IMR-90 (cell line): ENCODE results near the gene PPP1R14C. TPM values are rescaled to one million over a fixed set of nuclear protein-coding genes. Genes with fewer than 3 reads are reported as not detected.
A peak's percentile ranks its signal among the peaks of the same experiment; 100 is the strongest.

ENCODE experiments used
- ATAC-seq: fragments of 200-7000 bp; cut with Tn5 transposase; 2 replicates; pipeline ENCODE4 v1.9.1; 2020; ENCODE audit warnings: low read depth, mild to moderate bottlenecking, moderate library complexity
- BruUV-seq: library from RNA; stranded (reverse); fragments of 400-500 nt; replicated peaks from 2 replicates; lab custom pipeline; 2021; lab: Mats Ljungman, UMichigan
- CTCF ChIA-PET: fragments of 300-600 bp; formaldehyde crosslinking; extraction: SDS; loops from one replicate; lab custom pipeline; 2021; ENCODE audit warnings: antibody characterized with exemption; lab: Yijun Ruan, JAX
- POLR2A ChIA-PET: fragments of 300-600 bp; sonication (Branson Sonifier 250); formaldehyde crosslinking; loops from one replicate; lab custom pipeline; 2022; ENCODE audit warnings: antibody characterized with exemption; ENCODE audit not compliant: unreplicated experiment; lab: Charles Lee
- DNase-seq: peaks from one replicate; pipeline ENCODE4 v3.0.0; 2013
- H2AFZ ChIP-seq: replicated peaks from 2 replicates; pipeline ENCODE3; 2013; ENCODE audit warnings: low read length, mild to moderate bottlenecking; ENCODE audit not compliant: poor library complexity
- H2AK5ac ChIP-seq: 2 replicates; pipeline ENCODE4 v1.6.1; 2013; ENCODE audit warnings: low read depth, low read length, inconsistent platforms
- H2AK9ac ChIP-seq: replicated peaks from 2 replicates; pipeline ENCODE3; 2013; ENCODE audit warnings: mild to moderate bottlenecking, low read depth, low read length, moderate library complexity; ENCODE audit not compliant: poor library complexity
- H2BK120ac ChIP-seq: 2 replicates; pipeline ENCODE4 v1.6.1; 2013; ENCODE audit warnings: low read depth, low read length, inconsistent platforms
- H2BK15ac ChIP-seq: 3 replicates; pipeline ENCODE4 v1.6.1; 2013; ENCODE audit warnings: low read depth, low read length, inconsistent platforms
- H2BK20ac ChIP-seq: 2 replicates; pipeline ENCODE4 v1.6.1; 2013; ENCODE audit warnings: low read depth, mild to moderate bottlenecking, inconsistent platforms, low read length, moderate library complexity
- H2BK5ac ChIP-seq: 2 replicates; pipeline ENCODE4 v1.6.1; 2013; ENCODE audit warnings: mild to moderate bottlenecking, low read depth, low read length, inconsistent platforms; ENCODE audit not compliant: poor library complexity, severe bottlenecking
- H3K14ac ChIP-seq: replicated peaks from 2 replicates; pipeline ENCODE4 v1.6.1; 2013; ENCODE audit warnings: low read depth, low read length, inconsistent platforms
- H3K18ac ChIP-seq: 2 replicates; pipeline ENCODE4 v1.6.1; 2013; ENCODE audit warnings: low read depth, low read length, control low read depth
- H3K23ac ChIP-seq: 2 replicates; pipeline ENCODE4 v1.6.1; 2013; ENCODE audit warnings: low read depth, low read length, inconsistent platforms
- H3K27ac ChIP-seq: 2 replicates; pipeline ENCODE4 v1.5.1; 2013; ENCODE audit warnings: mild to moderate bottlenecking, control low read depth, low read length; ENCODE audit not compliant: insufficient read depth
- H3K27me3 ChIP-seq: 2 replicates; pipeline ENCODE4 v1.6.1; 2013; ENCODE audit warnings: low read length; ENCODE audit not compliant: control insufficient read depth, insufficient read depth
- H3K36me3 ChIP-seq: 2 replicates; pipeline ENCODE4 v1.6.1; 2013; ENCODE audit warnings: low read length, mixed read lengths; ENCODE audit not compliant: control insufficient read depth, insufficient read depth
- H3K4ac ChIP-seq: 2 replicates; pipeline ENCODE4 v1.6.1; 2013; ENCODE audit warnings: low read depth, low read length, inconsistent platforms
- H3K4me1 ChIP-seq: 2 replicates; pipeline ENCODE4 v1.6.1; 2013; ENCODE audit warnings: low read length, mixed read lengths; ENCODE audit not compliant: control insufficient read depth, insufficient read depth
- H3K4me2 ChIP-seq: 2 replicates; pipeline ENCODE4 v1.6.1; 2013; ENCODE audit warnings: low read depth, mild to moderate bottlenecking, control low read depth, low read length, moderate library complexity
- H3K4me3 ChIP-seq: 2 replicates; pipeline ENCODE4 v1.5.1; 2013; ENCODE audit warnings: low read depth, mild to moderate bottlenecking, control low read depth, low read length, moderate library complexity; ENCODE audit not compliant: insufficient read depth
- H3K56ac ChIP-seq: 2 replicates; pipeline ENCODE4 v1.6.1; 2013; ENCODE audit warnings: low read length, inconsistent platforms; ENCODE audit not compliant: insufficient read depth; ENCODE audit errors: extremely low read depth
- H3K79me1 ChIP-seq, 2 experiments: 2 replicates each; pipeline ENCODE4 v1.6.1; 2013; ENCODE audit warnings: low read length in 2 of 2, inconsistent platforms in 1 of 2, low read depth in 1 of 2
- H3K9ac ChIP-seq: 2 replicates; pipeline ENCODE4 v1.6.1; 2013; ENCODE audit warnings: low read depth, low read length, control low read depth
- H3K9me1 ChIP-seq: 2 replicates; pipeline ENCODE4 v1.6.1; 2013; ENCODE audit warnings: low read length, inconsistent platforms; ENCODE audit not compliant: insufficient read depth
- H3K9me3 ChIP-seq: 2 replicates; pipeline ENCODE4 v1.6.1; 2013; ENCODE audit warnings: low read length; ENCODE audit not compliant: control insufficient read depth, insufficient read depth
- H4K20me1 ChIP-seq: 2 replicates; pipeline ENCODE4 v1.6.1; 2013; ENCODE audit warnings: low read length, inconsistent platforms; ENCODE audit not compliant: insufficient read depth
- H4K5ac ChIP-seq: 2 replicates; pipeline ENCODE4 v1.6.1; 2013; ENCODE audit warnings: mild to moderate bottlenecking, low read depth, low read length, control low read depth
- H4K8ac ChIP-seq, 2 experiments: 2 replicates each; pipeline ENCODE4 v1.6.1; 2013; ENCODE audit warnings: low read depth in 2 of 2, low read length in 2 of 2, control low read depth in 1 of 2, inconsistent platforms in 1 of 2
- H4K91ac ChIP-seq: 2 replicates; pipeline ENCODE4 v1.6.1; 2013; ENCODE audit warnings: low read depth, low read length, inconsistent platforms; ENCODE audit not compliant: insufficient read depth
- BHLHE40 ChIP-seq: fragments of 150-350 bp; IDR thresholded peaks from 2 replicates; pipeline ENCODE4 v1.6.1; 2016; ENCODE audit warnings: mild to moderate bottlenecking, low read depth, low read length
- RAD21 ChIP-seq: IDR thresholded peaks from 2 replicates; pipeline ENCODE4 v1.6.1; 2012; ENCODE audit warnings: low read length, improper control_type of control experiment
- WGBS, 2 experiments: methylation state at CpG; one replicate each; pipeline versions ENCODE4 v1.1.5 to v1.1.7; 2013; ENCODE audit warnings: missing lambda C conversion rate in 2 of 2; ENCODE audit not compliant: insufficient read length in 1 of 2; ENCODE audit errors: extremely low coverage in 2 of 2; 5-methylcytosine and 5-hydroxymethylcytosine counted together
- dilution Hi-C: fragments of 300-500 bp; cut with HindIII; formaldehyde crosslinking; loops from one replicate; pipeline ENCODE4 v1.14.3; 2018; ENCODE audit warnings: low sequenced_read_pairs; ENCODE audit not compliant: unreplicated experiment
- in situ Hi-C: fragments of 300-500 bp; cut with MboI; formaldehyde crosslinking; loops from 3 replicates; pipeline ENCODE4 v1.14.3; 2019; ENCODE audit warnings: low sequenced_read_pairs, inconsistent platforms, mixed read lengths
- intact Hi-C: fragments of 100-400 bp; cut with micrococcal nuclease; formaldehyde crosslinking; loops from 2 replicates; pipeline ENCODE4 v1.10.0; 2022
- polyA plus RNA-seq, 3 experiments: library from polyadenylated mRNA; depleted of rRNA; stranded (reverse); fragments of >200 nt; gene quantifications; 2 replicates each; pipeline ENCODE4 v1.2.3, GENCODE V29; 2012; ENCODE audit warnings: low replicate concordance in 1 of 3
- total RNA-seq: library from RNA; depleted of rRNA; stranded (reverse); fragments of >200 nt; gene quantifications from 2 replicates; pipeline ENCODE4 v1.2.3, GENCODE V29; 2012

Gene PPP1R14C
- total and polyA plus RNA-seq, 2 of the 4 experiments (the other 2 are of a cell fraction), result not detected

GRCh38 chr6:150252714-150253444 lies 110.0 kb downstream of the PPP1R14C start:
- no peak overlapping the region for H3K4me2 ChIP-seq
- 80% methylated on average over 1 of the region's 6 CpGs; no CpG with 5 or more reads in 1 of the 2 experiments for WGBS, 2 experiments
- no peak overlapping the region for H3K14ac ChIP-seq
- H4K91ac ChIP-seq, result no peak overlapping the region
- peaks cover 12% of the 10 kb centered on the region for H3K4me1 ChIP-seq
- no peaks in the 10 kb centered on the region for H3K79me1 ChIP-seq
- H3K27me3 ChIP-seq, result no peaks in the 10 kb centered on the region; the same call in 1 of the 2 replicates
- no peak overlapping the region for H2AK9ac ChIP-seq
- H2BK120ac ChIP-seq, result no peak overlapping the region
- intact Hi-C loops (no loop called here), in situ Hi-C loops (no loop called here), dilution Hi-C loops (no loop called here)
- H2BK20ac ChIP-seq, result no peak overlapping the region
- H2AFZ ChIP-seq, result no peak overlapping the region
- H3K9ac ChIP-seq, result no peak overlapping the region
- H3K56ac ChIP-seq, result no peak overlapping the region
- H4K5ac ChIP-seq, result no peak overlapping the region
- CTCF ChIA-PET, result no interaction called here
- H3K4me3 ChIP-seq, result no peak overlapping the region
- no peak overlapping the region for H3K4ac ChIP-seq
- no peaks in the 10 kb centered on the region for H3K9me1 ChIP-seq
- no peaks in the 10 kb centered on the region for H4K20me1 ChIP-seq
- no TSS peak for BruUV-seq
- TF ChIP-seq BHLHE40 (no peak), RAD21 (no peak)
- H4K8ac ChIP-seq, result no peak overlapping the region
- H2BK5ac ChIP-seq, result no peak overlapping the region
- no peak for ATAC-seq
- DNase-seq, result peak; percentile 26
- H3K23ac ChIP-seq, result no peak overlapping the region
- H3K36me3 ChIP-seq, result no peaks in the 10 kb centered on the region
- H3K9me3 ChIP-seq, result no peaks in the 10 kb centered on the region; the same call in 1 of the 2 replicates
- H3K18ac ChIP-seq, result no peak overlapping the region
- H3K27ac ChIP-seq, result no peak overlapping the region
- no peak overlapping the region for H2AK5ac ChIP-seq
- POLR2A ChIA-PET, result no interaction called here
- H2BK15ac ChIP-seq, result no peak overlapping the region
